Panc1 (cell line): ENCODE measurements around the gene PDILT. TPM values are rescaled to one million over a fixed set of nuclear protein-coding genes. Genes with fewer than 3 reads are reported as not detected.

Experiments
- ATAC-seq: fragments of 200-7000 bp; cut with Tn5 transposase; 2 replicates; pipeline ENCODE4 v1.9.1; 2020; ENCODE audit warnings: mild to moderate bottlenecking, moderate library complexity
- BruUV-seq: library from RNA; stranded (reverse); fragments of 400-500 nt; replicated peaks from 2 replicates; lab custom pipeline; 2021; lab: Mats Ljungman, UMichigan
- CTCF ChIA-PET: fragments of 300-600 bp; sonication (Branson Sonifier 250); formaldehyde crosslinking; loops from one replicate; lab custom pipeline; 2022; ENCODE audit warnings: antibody characterized with exemption; lab: Charles Lee
- POLR2A ChIA-PET: fragments of 300-600 bp; sonication (Branson Sonifier 250); formaldehyde crosslinking; loops from one replicate; lab custom pipeline; 2022; ENCODE audit warnings: antibody characterized with exemption; lab: Charles Lee
- DNase-seq: peaks from one replicate; pipeline ENCODE4 v3.0.0-alpha.2; 2010; ENCODE audit warnings: low read depth, low spot score
- H3K27ac ChIP-seq: 2 replicates; pipeline ENCODE4 v1.5.1; 2011; ENCODE audit warnings: mild to moderate bottlenecking, low read length, inconsistent platforms
- H3K27me3 ChIP-seq: fragments of 200-500 bp; sonication (Bioruptor generic); 2 replicates; pipeline ENCODE4 v1.6.0; 2014; ENCODE audit warnings: low read length, inconsistent platforms; ENCODE audit not compliant: control insufficient read depth, insufficient read depth
- H3K36me3 ChIP-seq: fragments of 200-500 bp; sonication (Bioruptor generic); 2 replicates; pipeline ENCODE4 v1.5.1; 2014; ENCODE audit warnings: inconsistent platforms, mild to moderate bottlenecking, low read length, moderate library complexity; ENCODE audit not compliant: control insufficient read depth, insufficient read depth
- H3K4me1 ChIP-seq: 2 replicates; pipeline ENCODE4 v1.5.1; 2011; ENCODE audit warnings: inconsistent platforms, mild to moderate bottlenecking, low read length, moderate library complexity; ENCODE audit not compliant: control insufficient read depth, insufficient read depth
- H3K4me3 ChIP-seq, 2 experiments: 2 replicates each; pipeline ENCODE4 v1.5.1; 2011 to 2012; ENCODE audit warnings: low read depth in 2 of 2, low read length in 2 of 2, mild to moderate bottlenecking in 2 of 2, inconsistent platforms in 1 of 2, moderate library complexity in 1 of 2
- H3K9me3 ChIP-seq: fragments of 200-500 bp; sonication (Bioruptor generic); 2 replicates; pipeline ENCODE4 v1.5.1; 2014; ENCODE audit warnings: low read depth, mild to moderate bottlenecking, inconsistent platforms, low read length, moderate library complexity; ENCODE audit not compliant: control insufficient read depth, insufficient read depth
- CTCF ChIP-seq: fragments of 450-650 bp; IDR thresholded peaks from 2 replicates; pipeline ENCODE4 v1.5.1; 2017; ENCODE audit warnings: mild to moderate bottlenecking
- POLR2AphosphoS5 ChIP-seq: IDR thresholded peaks from 2 replicates; pipeline ENCODE4 v1.6.1; 2012; ENCODE audit warnings: mild to moderate bottlenecking, low read depth, low read length, moderate library complexity
- SIN3A ChIP-seq: IDR thresholded peaks from 2 replicates; pipeline ENCODE4 v1.6.1; 2012; ENCODE audit warnings: low read depth, mild to moderate bottlenecking, low read length, moderate library complexity, borderline replicate concordance; ENCODE audit not compliant: insufficient read depth
- TCF7L2 ChIP-seq: IDR thresholded peaks from 2 replicates; pipeline ENCODE4 v1.6.1; 2011; ENCODE audit warnings: mild to moderate bottlenecking, low read depth, low read length, inconsistent platforms
- in situ Hi-C: cut with HindIII; loops from 2 replicates; pipeline ENCODE4 v1.10.0; 2016; ENCODE audit warnings: low sequenced_read_pairs, low pct_unique_long_range_greater_than_20kb
- intact Hi-C: fragments of 100-400 bp; cut with micrococcal nuclease; formaldehyde crosslinking; loops from one replicate; pipeline ENCODE4 v1.10.0; 2022; ENCODE audit not compliant: unreplicated experiment
- total RNA-seq: library from RNA; stranded (reverse); gene quantifications from one replicate; pipeline ENCODE4 v1.2.1, GENCODE V29; 2021; ENCODE audit not compliant: unreplicated experiment
- TF ChIP-seq, protein P1 (sequence below), 2 experiments: IDR thresholded peaks; 2 replicates each; pipeline ENCODE4 v1.6.1; 2011 to 2012; ENCODE audit warnings: low read depth in 2 of 2, control low read depth in 1 of 2, low read length in 1 of 2, mild to moderate bottlenecking in 1 of 2, moderate library complexity in 1 of 2; ENCODE audit not compliant: insufficient read depth in 1 of 2

Gene PDILT
- total RNA-seq, 1 experiment from 2014 or later, result not detected

GRCh38 chr16:20323591-20324117 is 80.9 kb downstream of the PDILT start:
- intact Hi-C loops (no loop called here), in situ Hi-C loops (no loop called here)
- Histone ChIP-seq H3K9me3 (no peaks in the 10 kb centered on the region), H3K27me3 (peaks cover 5% of the 10 kb centered on the region), H3K4me1 (no peaks in the 10 kb centered on the region), H3K27ac (no peak overlapping the region), H3K4me3 (no peak overlapping the region), H3K36me3 (no peaks in the 10 kb centered on the region)
- BruUV-seq, result no TSS peak
- CTCF ChIA-PET, result no interaction called here
- POLR2A ChIA-PET, result no interaction called here
- no peak for DNase-seq
- no peak for ATAC-seq
- TF ChIP-seq POLR2AphosphoS5 (no peak), CTCF (no peak), TCF7L2 (no peak)

GRCh38 chr16:20322696-20323095 is 81.8 kb downstream of the PDILT start:
- intact Hi-C loops, result no loop called here
- TF ChIP-seq SIN3A (no peak), TCF7L2 (no peak), CTCF (no peak), POLR2AphosphoS5 (no peak)
- TF ChIP-seq, protein P1, sequence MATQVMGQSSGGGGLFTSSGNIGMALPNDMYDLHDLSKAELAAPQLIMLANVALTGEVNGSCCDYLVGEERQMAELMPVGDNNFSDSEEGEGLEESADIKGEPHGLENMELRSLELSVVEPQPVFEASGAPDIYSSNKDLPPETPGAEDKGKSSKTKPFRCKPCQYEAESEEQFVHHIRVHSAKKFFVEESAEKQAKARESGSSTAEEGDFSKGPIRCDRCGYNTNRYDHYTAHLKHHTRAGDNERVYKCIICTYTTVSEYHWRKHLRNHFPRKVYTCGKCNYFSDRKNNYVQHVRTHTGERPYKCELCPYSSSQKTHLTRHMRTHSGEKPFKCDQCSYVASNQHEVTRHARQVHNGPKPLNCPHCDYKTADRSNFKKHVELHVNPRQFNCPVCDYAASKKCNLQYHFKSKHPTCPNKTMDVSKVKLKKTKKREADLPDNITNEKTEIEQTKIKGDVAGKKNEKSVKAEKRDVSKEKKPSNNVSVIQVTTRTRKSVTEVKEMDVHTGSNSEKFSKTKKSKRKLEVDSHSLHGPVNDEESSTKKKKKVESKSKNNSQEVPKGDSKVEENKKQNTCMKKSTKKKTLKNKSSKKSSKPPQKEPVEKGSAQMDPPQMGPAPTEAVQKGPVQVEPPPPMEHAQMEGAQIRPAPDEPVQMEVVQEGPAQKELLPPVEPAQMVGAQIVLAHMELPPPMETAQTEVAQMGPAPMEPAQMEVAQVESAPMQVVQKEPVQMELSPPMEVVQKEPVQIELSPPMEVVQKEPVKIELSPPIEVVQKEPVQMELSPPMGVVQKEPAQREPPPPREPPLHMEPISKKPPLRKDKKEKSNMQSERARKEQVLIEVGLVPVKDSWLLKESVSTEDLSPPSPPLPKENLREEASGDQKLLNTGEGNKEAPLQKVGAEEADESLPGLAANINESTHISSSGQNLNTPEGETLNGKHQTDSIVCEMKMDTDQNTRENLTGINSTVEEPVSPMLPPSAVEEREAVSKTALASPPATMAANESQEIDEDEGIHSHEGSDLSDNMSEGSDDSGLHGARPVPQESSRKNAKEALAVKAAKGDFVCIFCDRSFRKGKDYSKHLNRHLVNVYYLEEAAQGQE (IDR thresholded peaks at IDR 0.05; ENCODE audit: insufficient read depth in 1 of 2, low read depth in 2 of 2, low read length in 1 of 2), result no peak
- no peak overlapping the region for H3K4me3 ChIP-seq
- no TSS peak for BruUV-seq
- DNase-seq (no peak), ATAC-seq (no peak)
- no peaks in the 10 kb centered on the region for H3K4me1 ChIP-seq
- CTCF ChIA-PET, result no interaction called here
- H3K9me3 ChIP-seq, result no peaks in the 10 kb centered on the region
- H3K27ac ChIP-seq, result no peak overlapping the region
- POLR2A ChIA-PET, result no interaction called here
- in situ Hi-C loops, result no loop called here
- H3K27me3 ChIP-seq, result peaks cover 13% of the 10 kb centered on the region
- H3K36me3 ChIP-seq, result no peaks in the 10 kb centered on the region
